ENCODE results near the gene CSRNP2.
"Not testable (repeated sequence)": the region's sequence is repeated elsewhere in the genome, so short reads cannot be mapped to it uniquely, and the experiment has no call there.

The CSRNP2 gene

GRCh38 chr12:51018956-51019355, 64.4 kb downstream of the CSRNP2 start:
- H3K36me3 ChIP-seq (ENCODE audit: control insufficient read depth, insufficient read depth, low read length), result no peaks in the 10 kb centered on the region
- peaks cover 11% of the 10 kb centered on the region for H3K79me1 ChIP-seq (ENCODE audit: low read length)
- H3K79me2 ChIP-seq (ENCODE audit: control insufficient read depth, insufficient read depth, low read length), result peaks cover 32% of the 10 kb centered on the region
- H3K4me1 ChIP-seq (ENCODE audit: control insufficient read depth, low read depth, low read length), result no peaks in the 10 kb centered on the region
- no peaks in the 10 kb centered on the region for H3K27me3 ChIP-seq (ENCODE audit: insufficient read depth, low read length, poor library complexity)
- H3K18ac ChIP-seq (ENCODE audit: low read length), result no peak overlapping the region
- H4K8ac ChIP-seq (ENCODE audit: low read depth, low read length), result no peak overlapping the region
- H4K5ac ChIP-seq (ENCODE audit: low read length), result no peak overlapping the region
- no peak overlapping the region for H3K23ac ChIP-seq (ENCODE audit: low read length)
- H3K4me2 ChIP-seq (ENCODE audit: low read length), result no peak overlapping the region
- no peak overlapping the region for H3K27ac ChIP-seq (ENCODE audit: low read depth, low read length)
- H3K4ac ChIP-seq (ENCODE audit: low read depth, low read length), result no peak overlapping the region
- H2AK5ac ChIP-seq (ENCODE audit: low read length), result no peak overlapping the region
- H3K56ac ChIP-seq (ENCODE audit: low read length), result no peak overlapping the region
- H2BK15ac ChIP-seq (replicated peaks; ENCODE audit: low read depth), result no peak overlapping the region
- no peak overlapping the region for H2BK5ac ChIP-seq (ENCODE audit: low read length)
- H2BK120ac ChIP-seq (ENCODE audit: low read depth, low read length), result no peak overlapping the region
- no peak for DNase-seq
- H3K4me3 ChIP-seq (ENCODE audit: low read length), result no peak overlapping the region
- H3K9ac ChIP-seq (ENCODE audit: low read length), result no peak overlapping the region
- whole genome bisulfite sequencing (ENCODE audit: extremely low coverage, insufficient coverage, low lambda C conversion rate), result no CpG with 5 or more reads among the region's 2 CpGs

DNA sequence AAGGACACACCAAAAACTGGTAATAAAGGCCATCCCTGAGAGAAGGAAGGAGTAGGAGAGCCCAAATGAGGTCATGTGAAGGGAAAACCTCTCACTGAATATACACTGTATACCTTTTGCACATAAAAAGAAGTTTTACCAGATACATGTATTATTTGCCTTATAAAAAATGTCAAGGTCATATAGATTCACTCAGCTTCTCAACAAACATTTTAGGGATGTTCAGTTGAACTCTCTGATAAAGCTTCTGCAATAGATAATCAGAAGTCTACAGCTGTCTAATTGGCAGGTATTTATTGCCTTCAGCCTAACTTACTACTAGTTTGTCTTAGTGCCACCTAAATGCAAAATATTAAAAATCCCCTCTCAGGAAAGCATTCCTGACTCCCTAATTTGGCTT, 65.9 kb downstream of the CSRNP2 start:
- H3K4me2 ChIP-seq (ENCODE audit: low read length), result no peak overlapping the region
- no peaks in the 10 kb centered on the region for H3K36me3 ChIP-seq (ENCODE audit: control insufficient read depth, insufficient read depth, low read length)
- H2BK5ac ChIP-seq (ENCODE audit: low read length), result no peak overlapping the region
- H2BK120ac ChIP-seq (ENCODE audit: low read depth, low read length), result no peak overlapping the region
- H3K56ac ChIP-seq (ENCODE audit: low read length), result no peak overlapping the region
- H3K18ac ChIP-seq (ENCODE audit: low read length), result no peak overlapping the region
- no peak overlapping the region for H2BK15ac ChIP-seq (replicated peaks; ENCODE audit: low read depth)
- H3K4me3 ChIP-seq (ENCODE audit: low read length), result no peak overlapping the region
- no peak overlapping the region for H4K5ac ChIP-seq (ENCODE audit: low read length)
- H3K79me2 ChIP-seq (ENCODE audit: control insufficient read depth, insufficient read depth, low read length), result peaks cover 21% of the 10 kb centered on the region
- H2AK5ac ChIP-seq (ENCODE audit: low read length), result no peak overlapping the region
- H3K79me1 ChIP-seq (ENCODE audit: low read length), result peaks cover 12% of the 10 kb centered on the region
- no peak for DNase-seq
- H3K9ac ChIP-seq (ENCODE audit: low read length), result no peak overlapping the region
- H3K4ac ChIP-seq (ENCODE audit: low read depth, low read length), result no peak overlapping the region
- H3K27me3 ChIP-seq (ENCODE audit: insufficient read depth, low read length, poor library complexity), result no peaks in the 10 kb centered on the region
- no peaks in the 10 kb centered on the region for H3K4me1 ChIP-seq (ENCODE audit: control insufficient read depth, low read depth, low read length)
- H4K8ac ChIP-seq (ENCODE audit: low read depth, low read length), result no peak overlapping the region
- H3K27ac ChIP-seq (ENCODE audit: low read depth, low read length), result no peak overlapping the region
- no peak overlapping the region for H3K23ac ChIP-seq (ENCODE audit: low read length)

DNA sequence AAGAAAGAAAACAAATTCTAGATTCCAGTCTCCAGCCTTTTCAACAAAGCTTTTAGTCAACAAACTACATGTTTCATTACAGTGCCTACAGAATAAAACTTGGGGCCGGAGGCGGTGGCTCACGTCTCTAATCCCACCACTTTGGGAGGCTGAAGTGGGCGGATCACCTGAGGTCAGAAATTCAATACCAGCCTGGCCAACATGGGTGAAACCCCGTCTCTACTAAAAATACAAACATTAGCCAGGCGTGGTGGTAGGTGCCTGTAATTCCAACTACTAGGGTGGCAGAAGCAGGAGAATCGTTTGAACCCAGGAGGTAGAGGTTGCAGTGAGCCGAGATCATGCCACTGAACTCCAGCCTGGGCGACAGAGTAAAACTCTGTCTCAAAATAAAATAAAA, 68.9 kb downstream of the CSRNP2 start:
- not testable (repeated sequence) for H3K79me2 ChIP-seq (ENCODE audit: control insufficient read depth, insufficient read depth, low read length); H3K4me1 ChIP-seq (ENCODE audit: control insufficient read depth, low read depth, low read length); H4K5ac ChIP-seq (ENCODE audit: low read length); H2BK5ac ChIP-seq (ENCODE audit: low read length); H3K36me3 ChIP-seq (ENCODE audit: control insufficient read depth, insufficient read depth, low read length); DNase-seq; H3K4ac ChIP-seq (ENCODE audit: low read depth, low read length); H2BK120ac ChIP-seq (ENCODE audit: low read depth, low read length); H3K27ac ChIP-seq (ENCODE audit: low read depth, low read length); H3K4me3 ChIP-seq (ENCODE audit: low read length); H2AK5ac ChIP-seq (ENCODE audit: low read length); H4K8ac ChIP-seq (ENCODE audit: low read depth, low read length); H3K18ac ChIP-seq (ENCODE audit: low read length); H3K79me1 ChIP-seq (ENCODE audit: low read length); H2BK15ac ChIP-seq (replicated peaks; ENCODE audit: low read depth); H3K23ac ChIP-seq (ENCODE audit: low read length); H3K4me2 ChIP-seq (ENCODE audit: low read length); H3K9ac ChIP-seq (ENCODE audit: low read length); H3K56ac ChIP-seq (ENCODE audit: low read length); H3K27me3 ChIP-seq (ENCODE audit: insufficient read depth, low read length, poor library complexity)
- no CpG with 5 or more reads among the region's 9 CpGs for WGBS (ENCODE audit: extremely low coverage, insufficient coverage, low lambda C conversion rate)

GRCh38 chr12:51013441-51013840, 70.0 kb downstream of the CSRNP2 start:
- Histone ChIP-seq H3K36me3 (ENCODE audit: control insufficient read depth, insufficient read depth, low read length) (no peaks in the 10 kb centered on the region), H4K8ac (ENCODE audit: low read depth, low read length) (no peak overlapping the region), H3K79me1 (ENCODE audit: low read length) (peaks cover 5% of the 10 kb centered on the region), H3K9ac (ENCODE audit: low read length) (no peak overlapping the region), H3K56ac (ENCODE audit: low read length) (no peak overlapping the region), H2AK5ac (ENCODE audit: low read length) (no peak overlapping the region), H3K4me3 (ENCODE audit: low read length) (no peak overlapping the region), H3K27ac (ENCODE audit: low read depth, low read length) (no peak overlapping the region), H3K4me1 (ENCODE audit: control insufficient read depth, low read depth, low read length) (no peaks in the 10 kb centered on the region), H2BK15ac (replicated peaks; ENCODE audit: low read depth) (no peak overlapping the region), H3K4ac (ENCODE audit: low read depth, low read length) (no peak overlapping the region), H2BK5ac (ENCODE audit: low read length) (no peak overlapping the region), H4K5ac (ENCODE audit: low read length) (no peak overlapping the region), H3K4me2 (ENCODE audit: low read length) (no peak overlapping the region), H3K27me3 (ENCODE audit: insufficient read depth, low read length, poor library complexity) (no peaks in the 10 kb centered on the region), H3K18ac (ENCODE audit: low read length) (no peak overlapping the region), H3K23ac (ENCODE audit: low read length) (no peak overlapping the region), H3K79me2 (ENCODE audit: control insufficient read depth, insufficient read depth, low read length) (peaks cover 3% of the 10 kb centered on the region), H2BK120ac (ENCODE audit: low read depth, low read length) (no peak overlapping the region)
- DNase-seq, result no peak
- WGBS (ENCODE audit: extremely low coverage, insufficient coverage, low lambda C conversion rate), result no CpG with 5 or more reads among the region's 7 CpGs

GRCh38 chr12:51012570-51013236, 70.7 kb downstream of the CSRNP2 start:
- Histone ChIP-seq H3K27me3 (ENCODE audit: insufficient read depth, low read length, poor library complexity) (no peaks in the 10 kb centered on the region), H4K8ac (ENCODE audit: low read depth, low read length) (no peak overlapping the region), H2BK15ac (replicated peaks; ENCODE audit: low read depth) (no peak overlapping the region), H4K5ac (ENCODE audit: low read length) (no peak overlapping the region), H3K4me1 (ENCODE audit: control insufficient read depth, low read depth, low read length) (no peaks in the 10 kb centered on the region), H3K4me3 (ENCODE audit: low read length) (no peak overlapping the region), H3K79me1 (ENCODE audit: low read length) (peaks cover 5% of the 10 kb centered on the region), H2BK5ac (ENCODE audit: low read length) (no peak overlapping the region), H3K79me2 (ENCODE audit: control insufficient read depth, insufficient read depth, low read length) (peaks cover 3% of the 10 kb centered on the region), H3K23ac (ENCODE audit: low read length) (no peak overlapping the region), H3K36me3 (ENCODE audit: control insufficient read depth, insufficient read depth, low read length) (no peaks in the 10 kb centered on the region), H3K4me2 (ENCODE audit: low read length) (no peak overlapping the region), H3K4ac (ENCODE audit: low read depth, low read length) (no peak overlapping the region), H3K56ac (ENCODE audit: low read length) (no peak overlapping the region), H3K27ac (ENCODE audit: low read depth, low read length) (no peak overlapping the region), H3K18ac (ENCODE audit: low read length) (no peak overlapping the region), H2AK5ac (ENCODE audit: low read length) (no peak overlapping the region), H3K9ac (ENCODE audit: low read length) (no peak overlapping the region), H2BK120ac (ENCODE audit: low read depth, low read length) (no peak overlapping the region)
- DNase-seq, result no peak
- no CpG with 5 or more reads among the region's 5 CpGs for WGBS (ENCODE audit: extremely low coverage, insufficient coverage, low lambda C conversion rate)

GRCh38 chr12:51011955-51012354, 71.4 kb downstream of the CSRNP2 start:
- DNase-seq, result no peak
- no peak overlapping the region for H3K18ac ChIP-seq (ENCODE audit: low read length)
- no CpG with 5 or more reads among the region's 4 CpGs for WGBS (ENCODE audit: extremely low coverage, insufficient coverage, low lambda C conversion rate)

More at GRCh38 chr12:51011955-51012354, 71.4 kb downstream of the CSRNP2 start:
- Histone ChIP-seq H4K5ac (ENCODE audit: low read length) (no peak overlapping the region), H3K79me1 (ENCODE audit: low read length) (peaks cover 5% of the 10 kb centered on the region), H2BK15ac (replicated peaks; ENCODE audit: low read depth) (no peak overlapping the region), H3K27ac (ENCODE audit: low read depth, low read length) (no peak overlapping the region), H3K4me3 (ENCODE audit: low read length) (no peak overlapping the region), H3K4ac (ENCODE audit: low read depth, low read length) (no peak overlapping the region), H3K4me1 (ENCODE audit: control insufficient read depth, low read depth, low read length) (no peaks in the 10 kb centered on the region), H3K23ac (ENCODE audit: low read length) (no peak overlapping the region), H3K79me2 (ENCODE audit: control insufficient read depth, insufficient read depth, low read length) (peaks cover 3% of the 10 kb centered on the region), H2AK5ac (ENCODE audit: low read length) (no peak overlapping the region), H3K56ac (ENCODE audit: low read length) (no peak overlapping the region), H3K9ac (ENCODE audit: low read length) (no peak overlapping the region), H3K36me3 (ENCODE audit: control insufficient read depth, insufficient read depth, low read length) (no peaks in the 10 kb centered on the region), H2BK120ac (ENCODE audit: low read depth, low read length) (no peak overlapping the region), H3K27me3 (ENCODE audit: insufficient read depth, low read length, poor library complexity) (no peaks in the 10 kb centered on the region), H2BK5ac (ENCODE audit: low read length) (no peak overlapping the region), H3K4me2 (ENCODE audit: low read length) (no peak overlapping the region), H4K8ac (ENCODE audit: low read depth, low read length) (no peak overlapping the region)
